Ovary (tissue), 3 donors: ENCODE measurements around the gene GPSM3.

Source experiments
- CTCF ChIP-seq, 3 donors: fragments of 450-650 bp in 2 of 3; fragments of 200-600 bp in 1 of 3; IDR thresholded peaks; one replicate each; pipeline versions ENCODE4 v1.5.1 to v1.8.0; 2016 to 2022; ENCODE audit warnings: antibody characterized with exemption in 3 of 3, mild to moderate bottlenecking in 1 of 3
- EP300 ChIP-seq: sonication (generic); formaldehyde crosslinking; IDR thresholded peaks from one replicate; pipeline ENCODE4 v1.6.1; 2017; ENCODE audit warnings: antibody characterized with exemption
- POLR2A ChIP-seq: fragments of 450-650 bp; IDR thresholded peaks from one replicate; pipeline ENCODE4 v1.6.1; 2017; ENCODE audit warnings: antibody characterized with exemption, mild to moderate bottlenecking, moderate library complexity
- donor health status: DM: no; HTN: no; CAD: no.

GRCh38 chr6:32189069-32189741 is 3.2 kb downstream of the GPSM3 start:
- TF ChIP-seq CTCF (IDR thresholded peaks at IDR 0.05) (no peak), POLR2A (no peak), EP300 (no peak)
